ENCODE data around the gene GABRD. TPM values are rescaled to one million over a fixed set of nuclear protein-coding genes. Genes with fewer than 3 reads are reported as not detected.

The GABRD gene
- total and polyA plus RNA-seq, 2 donors from 2014 or later, result 0.63 to 1.1 TPM

DNA sequence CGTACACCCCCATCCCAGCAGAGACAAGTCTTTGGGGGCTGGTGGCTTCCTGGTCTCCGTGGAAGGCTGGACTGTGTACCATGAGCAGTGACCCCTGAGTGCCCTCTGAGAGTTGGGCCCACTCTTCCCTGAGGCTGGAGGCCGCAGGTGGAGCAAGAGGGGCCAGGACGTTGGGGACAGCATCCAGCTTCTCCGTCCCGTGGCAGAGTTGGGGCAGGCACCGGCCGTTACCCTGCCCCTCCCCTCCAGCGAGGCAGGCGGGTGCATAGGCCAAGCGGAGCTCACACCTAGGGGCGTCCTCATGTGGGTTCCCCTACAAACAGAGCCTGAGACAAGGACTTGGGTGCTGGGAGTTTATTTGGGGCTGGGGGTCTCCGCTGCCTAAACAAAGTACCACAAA, 14.0 kb downstream of the GABRD start:
- H3K9me3 ChIP-seq (ENCODE audit: control insufficient read depth in 2 of 3, insufficient read depth in 1 of 3, low read length in 3 of 3), result no peaks in the 10 kb centered on the region
- no peak for DNase-seq
- H3K4me1 ChIP-seq (ENCODE audit: control insufficient read depth in 2 of 3, insufficient read depth in 2 of 3, low read depth in 1 of 3, low read length in 3 of 3), result no peaks in the 10 kb centered on the region
- H3K27ac ChIP-seq (ENCODE audit: low read depth in 2 of 2, low read length in 2 of 2), result no peak overlapping the region
- no peaks in the 10 kb centered on the region for H3K27me3 ChIP-seq (ENCODE audit: control insufficient read depth, insufficient read depth, low read length)
- intact Hi-C loops (cut with DNase I), result no loop called here
- H3K9ac ChIP-seq (ENCODE audit: low read length in 3 of 3), result no peak overlapping the region
- no peak for TF ChIP-seq CTCF (IDR thresholded peaks at IDR 0.05; ENCODE audit: borderline replicate concordance, extremely low read depth, insufficient read depth)
- no peak overlapping the region for H3K4me3 ChIP-seq (ENCODE audit: low read length in 3 of 3)
- no peaks in the 10 kb centered on the region for H3K36me3 ChIP-seq (ENCODE audit: control insufficient read depth in 2 of 3, insufficient read depth in 3 of 3, low read length in 3 of 3)
- no peak for FAIRE-seq

GRCh38 chr1:2036287-2036686, 17.1 kb downstream of the GABRD start:
- H3K4me3 ChIP-seq (ENCODE audit: low read length in 3 of 3), result no peak overlapping the region
- no peaks in the 10 kb centered on the region for H3K27me3 ChIP-seq (ENCODE audit: control insufficient read depth, insufficient read depth, low read length)
- intact Hi-C loops (cut with DNase I), result no loop called here
- no peak for DNase-seq
- H3K27ac ChIP-seq (ENCODE audit: low read depth in 2 of 2, low read length in 2 of 2), result no peak overlapping the region
- H3K9me3 ChIP-seq (ENCODE audit: control insufficient read depth in 2 of 3, insufficient read depth in 1 of 3, low read length in 3 of 3), result no peaks in the 10 kb centered on the region
- H3K4me1 ChIP-seq (ENCODE audit: control insufficient read depth in 2 of 3, insufficient read depth in 2 of 3, low read depth in 1 of 3, low read length in 3 of 3), result no peaks in the 10 kb centered on the region
- H3K9ac ChIP-seq (ENCODE audit: low read length in 3 of 3), result no peak overlapping the region
- TF ChIP-seq CTCF (IDR thresholded peaks at IDR 0.05; ENCODE audit: borderline replicate concordance, extremely low read depth, insufficient read depth), result no peak
- no peak for FAIRE-seq
- no peaks in the 10 kb centered on the region for H3K36me3 ChIP-seq (ENCODE audit: control insufficient read depth in 2 of 3, insufficient read depth in 3 of 3, low read length in 3 of 3)

- Histone ChIP-seq H3K4me3 (ENCODE audit: low read length in 3 of 3) (no peak overlapping the region), H3K9me3 (ENCODE audit: control insufficient read depth in 2 of 3, insufficient read depth in 1 of 3, low read length in 3 of 3) (no peaks in the 10 kb centered on the region), H3K4me1 (ENCODE audit: control insufficient read depth in 2 of 3, insufficient read depth in 2 of 3, low read depth in 1 of 3, low read length in 3 of 3) (no peaks in the 10 kb centered on the region), H3K9ac (ENCODE audit: low read length in 3 of 3) (no peak overlapping the region), H3K27ac (ENCODE audit: low read depth in 2 of 2, low read length in 2 of 2) (no peak overlapping the region), H3K27me3 (ENCODE audit: control insufficient read depth, insufficient read depth, low read length) (no peaks in the 10 kb centered on the region), H3K36me3 (ENCODE audit: control insufficient read depth in 2 of 3, insufficient read depth in 3 of 3, low read length in 3 of 3) (no peaks in the 10 kb centered on the region)
- DNase-seq, result no peak
- no peak for TF ChIP-seq CTCF (IDR thresholded peaks at IDR 0.05; ENCODE audit: borderline replicate concordance, extremely low read depth, insufficient read depth)
- intact Hi-C loops (cut with DNase I), result no loop called here
- no peak for FAIRE-seq
Observed at GRCh38 chr1:2037314-2037979, 18.3 kb downstream of the GABRD start.

- no peak overlapping the region for H3K4me3 ChIP-seq (ENCODE audit: low read length in 3 of 3)
- no peaks in the 10 kb centered on the region for H3K9me3 ChIP-seq (ENCODE audit: control insufficient read depth in 2 of 3, insufficient read depth in 1 of 3, low read length in 3 of 3)
- TF ChIP-seq CTCF (IDR thresholded peaks at IDR 0.05; ENCODE audit: borderline replicate concordance, extremely low read depth, insufficient read depth), result no peak
- H3K9ac ChIP-seq (ENCODE audit: low read length in 3 of 3), result no peak overlapping the region
- no peaks in the 10 kb centered on the region for H3K36me3 ChIP-seq (ENCODE audit: control insufficient read depth in 2 of 3, insufficient read depth in 3 of 3, low read length in 3 of 3)
- DNase-seq (no peak), FAIRE-seq (no peak)
- intact Hi-C loops (cut with DNase I), result no loop called here
- H3K4me1 ChIP-seq (ENCODE audit: control insufficient read depth in 2 of 3, insufficient read depth in 2 of 3, low read depth in 1 of 3, low read length in 3 of 3), result no peaks in the 10 kb centered on the region
- no peaks in the 10 kb centered on the region for H3K27me3 ChIP-seq (ENCODE audit: control insufficient read depth, insufficient read depth, low read length)
- no peak overlapping the region for H3K27ac ChIP-seq (ENCODE audit: low read depth in 2 of 2, low read length in 2 of 2)
Observed at GRCh38 chr1:2038229-2038628, 19.1 kb downstream of the GABRD start.
